Lung (tissue), 12 donors: ENCODE results near the gene MYO10. TPM values are rescaled to one million over a fixed set of nuclear protein-coding genes. Genes with fewer than 3 reads are reported as not detected.
"Not testable (repeated sequence)": the region's sequence is repeated elsewhere in the genome, so short reads cannot be mapped to it uniquely, and the experiment has no call there.

Experiments used
- ATAC-seq: fragments of 200-7000 bp; cut with Tn5 transposase; one replicate; pipeline ENCODE4 v1.9.1; 2020; ENCODE audit warnings: moderate number of reproducible peaks; ENCODE audit not compliant: insufficient read depth, low FRiP score
- DNase-seq, 3 donors: peaks; one replicate each; pipeline ENCODE4 v3.0.0-alpha.2; 2013 to 2017
- H3K27ac ChIP-seq, 2 donors: one replicate each; pipeline ENCODE4 v1.5.1; 2013; ENCODE audit warnings: mild to moderate bottlenecking in 2 of 2, moderate library complexity in 2 of 2, control low read depth in 1 of 2, inconsistent platforms in 1 of 2, low read depth in 1 of 2, low read length in 1 of 2
- H3K27me3 ChIP-seq, 3 donors: one replicate each; pipeline ENCODE4 v1.5.1; 2013; ENCODE audit warnings: low read length in 2 of 3; ENCODE audit not compliant: control insufficient read depth in 3 of 3, insufficient read depth in 3 of 3
- H3K36me3 ChIP-seq, 4 donors: one replicate each; pipeline ENCODE4 v1.5.1; 2013; ENCODE audit warnings: low read length in 4 of 4, mild to moderate bottlenecking in 1 of 4, moderate library complexity in 1 of 4; ENCODE audit not compliant: control insufficient read depth in 4 of 4, insufficient read depth in 4 of 4
- H3K4me1 ChIP-seq, 5 donors: one replicate each; pipeline ENCODE4 v1.5.1; 2013; ENCODE audit warnings: low read length in 5 of 5, mild to moderate bottlenecking in 2 of 5, moderate library complexity in 1 of 5; ENCODE audit not compliant: control insufficient read depth in 5 of 5, insufficient read depth in 5 of 5
- H3K4me3 ChIP-seq: one replicate; pipeline ENCODE4 v1.5.1; 2013; ENCODE audit warnings: mild to moderate bottlenecking, control low read depth, moderate library complexity
- H3K9ac ChIP-seq, 2 donors: one replicate each; pipeline ENCODE4 v1.5.1; 2013; ENCODE audit warnings: low read length in 2 of 2, control low read depth in 1 of 2; ENCODE audit not compliant: insufficient read depth in 1 of 2
- H3K9me3 ChIP-seq, 4 donors: one replicate each; pipeline ENCODE4 v1.5.1; 2013; ENCODE audit warnings: low read length in 3 of 4, mild to moderate bottlenecking in 1 of 4, moderate library complexity in 1 of 4; ENCODE audit not compliant: control insufficient read depth in 4 of 4, insufficient read depth in 3 of 4
- CTCF ChIP-seq: IDR thresholded peaks from 2 replicates; pipeline ENCODE4 v1.5.1; 2012; ENCODE audit warnings: mild to moderate bottlenecking; ENCODE audit errors: control extremely low read depth, extremely low read depth
- WGBS, 2 donors: extraction: QIAGEN DNeasy Blood & Tissue Kit; methylation state at CpG; one replicate each; pipeline ENCODE4 v1.1.7; 2013; 5-methylcytosine and 5-hydroxymethylcytosine counted together
- polyA plus RNA-seq, 2 donors: library from polyadenylated mRNA; stranded (reverse); fragments of 200-250 nt; gene quantifications; one replicate each; pipeline ENCODE4 v1.2.1, GENCODE V29; 2013
- total RNA-seq, 2 donors: library from RNA; depleted of rRNA in 1 of 2; stranded (reverse); fragments of >200 nt in 1 of 2; gene quantifications; one replicate each; pipeline ENCODE4 v1.2.1, GENCODE V29; 2014 to 2021
- donor health status: control.
- donor health status: control.
- donor health status: Bipolar disorder and iron deficiency.
- donor health status: healthy.
- donor health status: DM: yes; HTN: yes; CAD: no.

Gene MYO10
- total and polyA plus RNA-seq, 4 donors: 10.6 to 71.5 (median 28.2) TPM

DNA sequence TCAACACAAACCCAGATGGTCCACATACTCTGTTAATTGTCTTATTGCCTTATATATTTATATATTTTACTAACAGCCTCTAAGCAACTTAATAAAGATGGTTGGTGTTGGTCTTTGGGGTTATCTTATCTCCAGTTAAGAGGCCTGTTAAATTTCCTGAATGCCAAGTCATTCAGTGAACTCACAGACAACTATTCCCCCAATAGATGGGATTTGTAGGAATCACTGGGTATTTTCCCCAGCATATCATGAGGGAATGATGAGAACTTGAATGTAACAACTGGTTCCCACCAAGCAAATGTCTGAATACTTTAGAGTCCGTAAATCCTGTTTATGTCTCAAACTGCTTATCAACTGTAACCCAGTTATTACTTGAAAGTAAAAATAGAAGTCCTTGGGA lies 276.6 kb downstream of the MYO10 start:
- no peak for ATAC-seq
- Histone ChIP-seq H3K27ac (no peak overlapping the region), H3K4me1 (peaks cover 0 to 3% (median 0%) of the 10 kb centered on the region in 5 donors), H3K36me3 (peaks cover 0 to 10% (median 5%) of the 10 kb centered on the region in 4 donors), H3K9me3 (peaks cover 0 to 2% (median 0%) of the 10 kb centered on the region in 4 donors), H3K27me3 (no peaks in the 10 kb centered on the region), H3K4me3 (no peak overlapping the region), H3K9ac (no peak overlapping the region)
- no peak for TF ChIP-seq CTCF
- 64 to 76% methylated on average over 1 of the region's 1 CpG for WGBS, 2 donors
- DNase-seq: no peak

DNA sequence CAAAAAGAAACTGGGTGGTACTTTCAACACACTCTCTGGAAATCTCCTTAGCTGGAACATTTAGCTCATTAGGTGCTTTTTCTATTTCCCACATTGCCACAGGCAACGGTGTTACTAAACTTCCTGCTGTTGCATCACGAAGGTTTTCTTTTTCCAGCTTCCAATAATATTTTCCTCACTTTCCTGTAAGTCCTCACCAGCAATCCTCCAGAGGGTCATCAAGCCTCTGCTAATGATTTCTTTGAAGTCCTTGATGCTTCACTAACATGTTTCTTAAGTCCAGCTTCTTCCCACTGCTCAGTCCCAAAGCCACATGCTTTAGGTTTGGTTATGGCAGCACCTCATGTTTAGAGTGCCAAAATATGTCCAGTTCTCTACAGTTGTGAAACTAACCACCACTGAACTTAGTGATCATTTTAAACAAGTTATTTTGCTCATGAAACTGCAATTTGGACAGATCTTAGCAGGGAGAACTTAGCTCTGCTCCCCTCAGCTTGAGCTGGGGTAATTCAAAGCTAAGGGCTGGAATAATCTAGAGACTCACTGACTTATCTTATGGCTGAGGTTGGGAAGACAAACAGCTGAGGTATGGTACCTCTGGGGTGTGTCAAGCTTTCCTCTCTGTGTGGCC lies 279.4 kb downstream of the MYO10 start:
- Histone ChIP-seq H3K27me3 (no peaks in the 10 kb centered on the region), H3K4me1 (no peaks in the 10 kb centered on the region), H3K9ac (no peak overlapping the region), H3K9me3 (peaks cover 0 to 2% (median 0%) of the 10 kb centered on the region in 4 donors), H3K27ac (no peak overlapping the region), H3K4me3 (no peak overlapping the region), H3K36me3 (no peaks in the 10 kb centered on the region)
- TF ChIP-seq CTCF: no peak
- 15 to 26% methylated on average over 2 of the region's 2 CpGs for WGBS, 2 donors
- DNase-seq (no peak), ATAC-seq (peak; percentile 69)

DNA sequence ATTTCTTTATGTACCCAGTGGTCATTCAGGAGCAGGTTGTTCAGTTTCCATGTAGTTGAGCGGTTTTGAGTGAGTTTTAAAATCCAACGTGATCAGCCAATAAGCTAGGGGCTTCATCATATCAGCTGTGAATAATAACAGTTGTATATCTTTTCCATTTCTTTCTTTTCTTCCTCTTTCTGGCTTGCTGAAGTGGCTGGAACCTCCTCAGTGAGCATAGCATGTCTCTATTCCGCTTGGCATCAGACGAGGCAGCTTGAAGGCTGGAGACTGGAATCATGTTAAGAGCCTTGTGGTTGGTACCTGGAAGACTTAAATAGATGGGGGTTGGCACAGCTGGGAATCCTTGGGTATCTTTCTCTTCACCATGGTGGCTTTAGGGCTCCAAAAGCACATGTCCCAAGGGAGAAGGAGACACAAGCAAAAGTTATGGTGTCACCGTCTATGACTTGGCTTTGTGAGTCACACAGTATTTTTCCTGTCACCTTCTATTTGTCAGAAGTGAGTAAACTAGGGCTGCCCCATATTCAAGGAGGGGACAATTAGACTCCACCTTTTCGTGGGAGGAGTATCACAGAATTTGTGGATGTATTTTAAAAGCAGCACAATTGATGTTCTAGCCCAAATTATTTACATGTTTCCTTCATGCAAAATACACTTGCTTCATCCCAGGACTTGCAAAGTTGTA lies 281.3 kb downstream of the MYO10 start:
- no peak overlapping the region for H3K9ac ChIP-seq
- no peak overlapping the region for H3K4me3 ChIP-seq
- H3K27ac ChIP-seq: no peak overlapping the region
- no peaks in the 10 kb centered on the region for H3K27me3 ChIP-seq
- H3K4me1 ChIP-seq: no peaks in the 10 kb centered on the region
- no peaks in the 10 kb centered on the region for H3K36me3 ChIP-seq
- DNase-seq (no peak), ATAC-seq (no peak)
- H3K9me3 ChIP-seq: peaks cover 0 to 2% (median 0%) of the 10 kb centered on the region in 4 donors
- no peak for TF ChIP-seq CTCF
- WGBS, 2 donors: 69 to 75% methylated on average over 6 of the region's 6 CpGs

DNA sequence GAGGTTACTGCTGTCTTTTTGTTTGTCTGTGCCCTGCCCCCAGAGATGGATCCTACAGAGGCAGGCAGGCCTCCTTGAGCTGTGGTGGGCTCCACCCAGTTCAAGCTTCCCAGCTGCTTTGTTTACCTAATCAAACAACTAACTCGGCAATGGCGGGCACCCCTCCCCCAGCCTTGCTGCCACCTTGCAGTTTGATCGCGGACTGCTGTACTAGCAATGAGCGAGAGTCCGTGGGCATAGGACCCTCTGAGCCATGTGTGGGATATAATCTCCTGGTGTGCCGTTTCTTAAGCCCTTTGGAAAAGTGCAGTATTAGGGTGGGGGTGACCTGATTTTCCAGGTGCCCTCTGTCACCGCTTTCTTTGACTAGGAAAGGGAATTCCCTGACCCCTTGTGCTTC lies 287.3 kb downstream of the MYO10 start:
- H3K9me3 ChIP-seq, H3K4me1 ChIP-seq, H3K27ac ChIP-seq, H3K36me3 ChIP-seq, H3K9ac ChIP-seq, H3K4me3 ChIP-seq, H3K27me3 ChIP-seq, DNase-seq, ATAC-seq: not testable (repeated sequence)
- WGBS, 2 donors: 84 to 88% methylated on average over 8 of the region's 8 CpGs
